Heart right ventricle (tissue), 16 donors: ENCODE measurements around the gene GLIPR1L1. TPM values are rescaled to one million over a fixed set of nuclear protein-coding genes. Genes with fewer than 3 reads are reported as not detected.

Source experiments
- ATAC-seq, 8 donors: fragments of 200-7000 bp; cut with Tn5 transposase; one replicate each; pipeline ENCODE4 v1.9.1; 2020; ENCODE audit warnings: mild to moderate bottlenecking in 8 of 8, moderate library complexity in 8 of 8, moderate number of reproducible peaks in 1 of 8
- DNase-seq, 2 donors: peaks; one replicate each; pipeline ENCODE4 v3.0.0-alpha.2; 2020
- H3K27ac ChIP-seq, 10 donors: fragments of 200-600 bp; sonication (generic) in 2 of 10; one replicate each; pipeline versions ENCODE4 v1.5.0 to v1.8.0; 2020 to 2022; ENCODE audit warnings: mild to moderate bottlenecking in 3 of 10
- H3K27me3 ChIP-seq, 7 donors: fragments of 200-600 bp; one replicate each; pipeline ENCODE4 v1.8.0; 2021 to 2022; ENCODE audit warnings: mild to moderate bottlenecking in 2 of 7
- H3K36me3 ChIP-seq, 9 donors: fragments of 200-600 bp; sonication (generic) in 1 of 9; one replicate each; pipeline versions ENCODE4 v1.5.0 to v1.8.0; 2020 to 2022; ENCODE audit warnings: mild to moderate bottlenecking in 2 of 9
- H3K4me1 ChIP-seq, 9 donors: fragments of 200-600 bp; sonication (generic) in 1 of 9; one replicate each; pipeline versions ENCODE4 v1.5.0 to v1.8.0; 2020 to 2022; ENCODE audit warnings: mild to moderate bottlenecking in 4 of 9
- H3K4me3 ChIP-seq, 10 donors: fragments of 200-600 bp; sonication (generic) in 2 of 10; one replicate each; pipeline versions ENCODE4 v1.5.0 to v1.8.0; 2020 to 2022; ENCODE audit warnings: mild to moderate bottlenecking in 7 of 10, moderate library complexity in 2 of 10
- H3K9me3 ChIP-seq, 11 donors: fragments of 200-600 bp in 10 of 11; sonication (generic) in 2 of 11; one replicate each; pipeline versions ENCODE4 v1.5.0 to v1.8.0; 2013 to 2022; ENCODE audit warnings: mild to moderate bottlenecking in 2 of 11, control low read depth in 1 of 11, moderate library complexity in 1 of 11
- WGBS, 2 donors: extraction: QIAGEN DNeasy Blood & Tissue Kit; methylation state at CpG; one replicate each; pipeline ENCODE4 v1.1.7; 2013; ENCODE audit warnings: inconsistent platforms in 1 of 2; 5-methylcytosine and 5-hydroxymethylcytosine counted together
- intact Hi-C, 10 donors: fragments of 100-400 bp; cut with DNase I; formaldehyde crosslinking; loops; one replicate each; pipeline versions ENCODE4 v1.11.1 to v1.14.2; 2022
- polyA plus RNA-seq, 2 donors: library from polyadenylated mRNA; stranded (reverse); fragments of 200-250 nt; gene quantifications; one replicate each; pipeline ENCODE4 v1.2.3, GENCODE V29; 2013
- total RNA-seq, 10 donors: library from RNA; stranded (reverse); fragmentation: NEBNext Ultra II Directional in 3 of 10; extraction: Animal tissue kit (Norgen Biotek cat#: 25700) in 3 of 10; gene quantifications; one replicate each; pipeline versions ENCODE4 v1.2.1 to v1.2.4, GENCODE V29; 2021 to 2023
- TF ChIP-seq, protein P1 (sequence below), 9 donors: fragments of 200-600 bp; sonication (generic) in 2 of 9; IDR thresholded peaks; one replicate each; pipeline versions ENCODE4 v1.5.0 to v1.8.0; 2021 to 2022; ENCODE audit warnings: antibody characterized with exemption in 9 of 9, mild to moderate bottlenecking in 5 of 9, moderate library complexity in 1 of 9
- donor health status: Arrhythmogenic right ventricular cardiomyopathy.
- donor health status: ischemic (EF 13 %, LVEDD 7.1; RV severe dilation, severe dysfunction).
- donor health status: healthy with polysubstance abuse.
- donor health status: DM: no; HTN: yes; CAD: no.
- donor health status: DM: no; HTN: no; CAD: no.
- donor health status: ischemic (EF 25% LVEDD 6.9; RV normal size, moderate dysfunction).
- donor health status: ischemic (EF 25% LVEDD 5.7; RV mildly dilated, moderate dysfunction).
- donor health status: healthy.
- donor health status: DM: yes; HTN: yes; CAD: no.
- donor health status: Ischemic cardiomyopathy.
- donor health status: ischemic (EF 35%, LVEDD 5.7; RV mildly dilated, moderate dysfunction).
- donor health status: nonischemic (EF 11% LVEDD 7.7; RV severe dilation, severe dysfunction).
- donor health status: DM: yes; HTN: yes; CAD: no.
- donor health status: PGD.
- donor health status: ischemic (EF 29% LVEDD 5.4; RV normal size, mild dysfunction).
- donor health status: nonischemic (EF 23%, LVEDD 6.1; RV moderate dilation, normal function).

Gene GLIPR1L1
- total and polyA plus RNA-seq, 12 donors: not detected

- ATAC-seq: no peak
- peaks cover 0 to 10% (median 0%) of the 10 kb centered on the region in 9 donors for H3K36me3 ChIP-seq
These were observed 40.1 kb upstream of the GLIPR1L1 start for GRCh38 chr12:75294336-75294735.

GRCh38 chr12:75294797-75295196, 39.7 kb upstream of the GLIPR1L1 start:
- TF ChIP-seq, protein P1, sequence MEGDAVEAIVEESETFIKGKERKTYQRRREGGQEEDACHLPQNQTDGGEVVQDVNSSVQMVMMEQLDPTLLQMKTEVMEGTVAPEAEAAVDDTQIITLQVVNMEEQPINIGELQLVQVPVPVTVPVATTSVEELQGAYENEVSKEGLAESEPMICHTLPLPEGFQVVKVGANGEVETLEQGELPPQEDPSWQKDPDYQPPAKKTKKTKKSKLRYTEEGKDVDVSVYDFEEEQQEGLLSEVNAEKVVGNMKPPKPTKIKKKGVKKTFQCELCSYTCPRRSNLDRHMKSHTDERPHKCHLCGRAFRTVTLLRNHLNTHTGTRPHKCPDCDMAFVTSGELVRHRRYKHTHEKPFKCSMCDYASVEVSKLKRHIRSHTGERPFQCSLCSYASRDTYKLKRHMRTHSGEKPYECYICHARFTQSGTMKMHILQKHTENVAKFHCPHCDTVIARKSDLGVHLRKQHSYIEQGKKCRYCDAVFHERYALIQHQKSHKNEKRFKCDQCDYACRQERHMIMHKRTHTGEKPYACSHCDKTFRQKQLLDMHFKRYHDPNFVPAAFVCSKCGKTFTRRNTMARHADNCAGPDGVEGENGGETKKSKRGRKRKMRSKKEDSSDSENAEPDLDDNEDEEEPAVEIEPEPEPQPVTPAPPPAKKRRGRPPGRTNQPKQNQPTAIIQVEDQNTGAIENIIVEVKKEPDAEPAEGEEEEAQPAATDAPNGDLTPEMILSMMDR (IDR thresholded peaks at IDR 0.05): no peak
- no peak for DNase-seq
- Histone ChIP-seq H3K9me3 (no peaks in the 10 kb centered on the region), H3K36me3 (peaks cover 0 to 10% (median 0%) of the 10 kb centered on the region in 9 donors), H3K4me3 (no peak overlapping the region), H3K27ac (no peak overlapping the region), H3K4me1 (no peaks in the 10 kb centered on the region), H3K27me3 (no peaks in the 10 kb centered on the region)
- 61 to 65% methylated on average over 3 of the region's 3 CpGs for WGBS, 2 donors
- intact Hi-C loops: no loop called here
- no peak for ATAC-seq

More at GRCh38 chr12:75294336-75294735, 40.1 kb upstream of the GLIPR1L1 start:
- no peaks in the 10 kb centered on the region for H3K9me3 ChIP-seq
- 20 to 24% methylated on average over 3 of the region's 3 CpGs for WGBS, 2 donors
- no peak overlapping the region for H3K27ac ChIP-seq
- H3K4me3 ChIP-seq: no peak overlapping the region
- H3K4me1 ChIP-seq: no peaks in the 10 kb centered on the region
- intact Hi-C loops: no loop called here
- DNase-seq: no peak
- TF ChIP-seq, protein P1 (IDR thresholded peaks at IDR 0.05): no peak
- H3K27me3 ChIP-seq: no peaks in the 10 kb centered on the region

GRCh38 chr12:75302225-75302624, 32.2 kb upstream of the GLIPR1L1 start:
- H3K36me3 ChIP-seq: peaks cover 0 to 39% (median 0%) of the 10 kb centered on the region in 9 donors
- 88 to 92% methylated on average over 2 of the region's 2 CpGs for WGBS, 2 donors
- intact Hi-C loops: no loop called here

DNA sequence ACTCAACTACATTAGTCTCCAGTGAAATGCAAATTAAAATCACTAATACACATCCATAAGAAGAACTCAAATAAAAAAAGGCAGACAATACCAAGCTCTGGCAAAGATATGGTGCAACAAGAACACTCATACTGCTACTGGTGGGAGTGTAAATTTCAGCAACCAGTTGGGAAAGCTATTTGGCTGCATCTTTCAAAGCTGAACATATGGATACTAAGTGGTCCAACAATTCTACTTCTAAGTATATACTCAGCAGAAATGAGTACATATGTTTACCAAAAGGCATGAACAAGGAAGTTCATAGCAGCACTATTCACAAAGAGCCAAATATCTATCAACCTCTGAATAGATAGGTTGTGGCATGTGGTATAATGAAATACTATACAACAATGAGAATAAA, 31.7 kb upstream of the GLIPR1L1 start:
- H3K36me3 ChIP-seq: peaks cover 0 to 39% (median 0%) of the 10 kb centered on the region in 9 donors
- no peaks in the 10 kb centered on the region for H3K27me3 ChIP-seq
- no peak overlapping the region for H3K27ac ChIP-seq
- TF ChIP-seq, protein P1 (IDR thresholded peaks at IDR 0.05): no peak
- H3K4me1 ChIP-seq: no peaks in the 10 kb centered on the region
- intact Hi-C loops: no loop called here
- ATAC-seq (no peak), DNase-seq (no peak)
- H3K9me3 ChIP-seq: peaks cover 0 to 10% (median 0%) of the 10 kb centered on the region in 11 donors
- no peak overlapping the region for H3K4me3 ChIP-seq

More at GRCh38 chr12:75302225-75302624, 32.2 kb upstream of the GLIPR1L1 start:
- Histone ChIP-seq H3K4me3 (no peak overlapping the region), H3K9me3 (peaks cover 0 to 10% (median 0%) of the 10 kb centered on the region in 11 donors), H3K27me3 (no peaks in the 10 kb centered on the region), H3K4me1 (no peaks in the 10 kb centered on the region), H3K27ac (no peak overlapping the region)
- TF ChIP-seq, protein P1 (IDR thresholded peaks at IDR 0.05): no peak
- ATAC-seq (no peak), DNase-seq (no peak)
